Esophagus muscularis mucosa (tissue), 4 donors: ENCODE data around the gene RBL2. TPM values are rescaled to one million over a fixed set of nuclear protein-coding genes. Genes with fewer than 3 reads are reported as not detected.

Source experiments
- DNase-seq: peaks from one replicate; pipeline ENCODE4 v3.0.0-alpha.2; 2017; ENCODE audit errors: extremely low spot score
- H3K27ac ChIP-seq, 4 donors: fragments of 200-600 bp; sonication (generic); replicated peaks in 1 of 4; 1 replicate in 3 of 4; 2 replicates in 1 of 4; pipeline ENCODE4 v1.5.1; 2016 to 2019; ENCODE audit warnings: mild to moderate bottlenecking in 1 of 4
- H3K27me3 ChIP-seq, 4 donors: fragments of 200-600 bp; sonication (generic); one replicate each; pipeline versions ENCODE4 v1.5.1 to v1.6.0; 2016 to 2019
- H3K36me3 ChIP-seq, 4 donors: fragments of 200-600 bp; sonication (generic); one replicate each; pipeline ENCODE4 v1.5.1; 2016 to 2019
- H3K4me1 ChIP-seq, 4 donors: fragments of 200-600 bp; sonication (generic); one replicate each; pipeline ENCODE4 v1.5.1; 2016 to 2019
- H3K4me3 ChIP-seq, 4 donors: fragments of 200-600 bp; sonication (generic); 1 replicate in 2 of 4; 2 replicates in 2 of 4; pipeline ENCODE4 v1.5.1; 2016 to 2019; ENCODE audit warnings: mild to moderate bottlenecking in 4 of 4, moderate library complexity in 1 of 4
- H3K9me3 ChIP-seq, 4 donors: fragments of 200-600 bp; sonication (generic); 1 replicate in 3 of 4; 2 replicates in 1 of 4; pipeline ENCODE4 v1.5.1; 2016 to 2019
- EP300 ChIP-seq: sonication (generic); formaldehyde crosslinking; IDR thresholded peaks from one replicate; pipeline ENCODE4 v1.6.1; 2017; ENCODE audit warnings: antibody characterized with exemption
- POLR2A ChIP-seq: fragments of 450-650 bp; IDR thresholded peaks from one replicate; pipeline ENCODE4 v1.6.1; 2017; ENCODE audit warnings: antibody characterized with exemption, moderate library complexity, mild to moderate bottlenecking, low read depth
- POLR2AphosphoS5 ChIP-seq, 2 donors: sonication (generic); formaldehyde crosslinking; IDR thresholded peaks; one replicate each; pipeline ENCODE4 v1.6.1; 2017; ENCODE audit warnings: antibody characterized with exemption in 2 of 2
- WGBS: methylation state at CpG from one replicate; pipeline ENCODE4 v1.1.5; 2018; 5-methylcytosine and 5-hydroxymethylcytosine counted together
- intact Hi-C: fragments of 100-400 bp; cut with DNase I; formaldehyde crosslinking; loops from one replicate; pipeline ENCODE4 v1.15.1; 2023
- total RNA-seq, 4 donors: library from RNA; depleted of rRNA; stranded (reverse); fragments of >200 nt; gene quantifications; one replicate each; pipeline versions ENCODE4 v1.1.0 to v1.2.1, GENCODE V29; 2016
- TF ChIP-seq, protein P1 (sequence below), 3 experiments: fragments of 200-600 bp in 2 of 3; fragments of 450-650 bp in 1 of 3; sonication (generic) in 2 of 3; IDR thresholded peaks; one replicate each; pipeline ENCODE4 v1.5.1; 2017 to 2019; ENCODE audit warnings: antibody characterized with exemption in 3 of 3, mild to moderate bottlenecking in 2 of 3, moderate library complexity in 1 of 3

The RBL2 gene
- total RNA-seq, 4 donors from 2014 or later, result 72.8 to 90.3 (median 84.4) TPM

DNA sequence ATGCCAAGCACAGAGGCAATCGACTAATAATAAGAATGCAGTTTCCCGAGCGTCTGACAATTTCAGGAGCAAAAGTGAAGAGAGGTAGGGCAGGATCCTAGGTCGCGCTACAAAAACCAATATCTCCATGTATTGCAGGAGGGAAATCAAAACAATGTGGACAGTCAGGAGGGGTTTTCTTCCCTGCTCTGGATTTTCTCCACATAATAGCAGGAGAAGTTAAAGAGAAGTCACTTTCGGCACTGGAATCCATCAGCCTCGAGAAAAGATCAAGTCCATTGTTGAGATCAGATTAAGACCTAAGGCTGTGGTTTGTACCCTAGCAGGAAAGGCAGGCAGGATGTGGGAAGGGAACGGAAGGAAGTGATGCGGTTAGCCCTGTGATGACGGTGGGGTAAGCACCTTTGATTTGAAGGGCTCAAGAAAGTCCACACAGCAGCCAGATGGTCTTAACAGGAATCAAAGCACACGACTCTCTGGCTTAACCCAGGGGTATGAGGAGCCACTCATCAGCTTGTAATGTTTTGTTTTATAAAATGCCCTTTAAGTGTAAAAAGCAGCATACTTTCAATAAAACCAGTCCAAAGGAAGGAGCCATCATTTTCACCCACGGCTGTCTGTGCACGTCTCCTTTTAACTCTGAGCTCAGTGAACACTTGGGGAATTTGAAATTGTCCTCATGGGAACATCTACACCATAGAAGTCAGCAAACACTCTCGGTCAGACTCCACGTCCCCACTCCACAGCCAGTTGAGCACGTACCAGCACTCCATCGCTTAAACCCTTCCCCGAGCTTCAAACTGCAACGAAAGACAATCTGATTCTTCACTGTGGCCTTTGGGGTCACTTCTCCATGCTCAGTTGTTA, 84.5 kb downstream of the RBL2 start:
- 63% methylated on average over 19 of the region's 19 CpGs for WGBS
- Histone ChIP-seq H3K4me3 (peak overlapping the region in 1 of 4 donors; percentile 5), H3K4me1 (peaks cover 0 to 21% (median 10%) of the 10 kb centered on the region in 4 donors), H3K27me3 (no peaks in the 10 kb centered on the region), H3K36me3 (no peaks in the 10 kb centered on the region), H3K9me3 (no peaks in the 10 kb centered on the region), H3K27ac (peak overlapping the region; percentile 43 to 71 (median 50))
- peak; percentile 75 to 83 for TF ChIP-seq POLR2AphosphoS5 (IDR thresholded peaks at IDR 0.05)
- TF ChIP-seq, protein P1, sequence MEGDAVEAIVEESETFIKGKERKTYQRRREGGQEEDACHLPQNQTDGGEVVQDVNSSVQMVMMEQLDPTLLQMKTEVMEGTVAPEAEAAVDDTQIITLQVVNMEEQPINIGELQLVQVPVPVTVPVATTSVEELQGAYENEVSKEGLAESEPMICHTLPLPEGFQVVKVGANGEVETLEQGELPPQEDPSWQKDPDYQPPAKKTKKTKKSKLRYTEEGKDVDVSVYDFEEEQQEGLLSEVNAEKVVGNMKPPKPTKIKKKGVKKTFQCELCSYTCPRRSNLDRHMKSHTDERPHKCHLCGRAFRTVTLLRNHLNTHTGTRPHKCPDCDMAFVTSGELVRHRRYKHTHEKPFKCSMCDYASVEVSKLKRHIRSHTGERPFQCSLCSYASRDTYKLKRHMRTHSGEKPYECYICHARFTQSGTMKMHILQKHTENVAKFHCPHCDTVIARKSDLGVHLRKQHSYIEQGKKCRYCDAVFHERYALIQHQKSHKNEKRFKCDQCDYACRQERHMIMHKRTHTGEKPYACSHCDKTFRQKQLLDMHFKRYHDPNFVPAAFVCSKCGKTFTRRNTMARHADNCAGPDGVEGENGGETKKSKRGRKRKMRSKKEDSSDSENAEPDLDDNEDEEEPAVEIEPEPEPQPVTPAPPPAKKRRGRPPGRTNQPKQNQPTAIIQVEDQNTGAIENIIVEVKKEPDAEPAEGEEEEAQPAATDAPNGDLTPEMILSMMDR (IDR thresholded peaks at IDR 0.05), result no peak
- no peak for DNase-seq
- intact Hi-C loops, result no loop called here

DNA sequence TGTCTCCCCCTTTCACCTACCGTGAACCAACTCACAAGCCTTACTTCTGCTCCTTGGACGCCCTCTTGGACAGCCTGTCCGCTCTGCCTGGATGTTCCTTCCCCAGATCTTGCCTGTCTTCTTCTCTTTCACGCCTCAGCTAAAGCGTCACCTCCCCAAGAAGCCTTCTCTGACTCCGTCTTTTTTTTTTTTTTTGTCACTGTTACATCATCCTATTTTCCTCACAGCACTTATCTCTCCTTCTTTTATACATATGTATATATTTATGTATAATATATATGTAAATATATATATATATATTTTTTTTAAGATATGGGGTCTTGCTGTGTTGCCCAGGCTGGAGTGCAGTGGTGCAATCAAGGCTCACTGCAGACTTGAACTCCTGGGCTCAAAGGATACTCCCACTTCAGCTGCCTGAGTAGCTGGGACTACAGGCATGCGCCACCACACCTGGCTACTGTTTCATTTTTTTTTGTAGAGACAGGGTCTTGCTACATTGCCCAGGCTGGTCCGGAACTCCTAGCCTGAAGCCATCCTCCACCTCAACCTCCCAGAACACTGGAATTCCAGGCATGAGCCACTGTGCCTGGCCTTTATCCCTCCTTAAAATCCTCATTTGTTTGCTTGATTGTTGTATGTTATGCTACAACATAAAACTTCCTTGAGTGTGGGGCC, 85.3 kb downstream of the RBL2 start:
- H3K9me3 ChIP-seq, result no peaks in the 10 kb centered on the region
- no peaks in the 10 kb centered on the region for H3K27me3 ChIP-seq
- 87% methylated on average over 8 of the region's 8 CpGs for WGBS
- no peak overlapping the region for H3K4me3 ChIP-seq
- TF ChIP-seq POLR2AphosphoS5 (IDR thresholded peaks at IDR 0.05), result no peak
- TF ChIP-seq, protein P1 (IDR thresholded peaks at IDR 0.05), result no peak
- TF ChIP-seq POLR2A, result no peak
- no peak for TF ChIP-seq EP300
- no peaks in the 10 kb centered on the region for H3K36me3 ChIP-seq
- H3K4me1 ChIP-seq, result peaks cover 0 to 21% (median 10%) of the 10 kb centered on the region in 4 donors
- intact Hi-C loops, result no loop called here
- no peak for DNase-seq
- H3K27ac ChIP-seq, result peak overlapping the region; percentile 38 to 71 (median 47)

DNA sequence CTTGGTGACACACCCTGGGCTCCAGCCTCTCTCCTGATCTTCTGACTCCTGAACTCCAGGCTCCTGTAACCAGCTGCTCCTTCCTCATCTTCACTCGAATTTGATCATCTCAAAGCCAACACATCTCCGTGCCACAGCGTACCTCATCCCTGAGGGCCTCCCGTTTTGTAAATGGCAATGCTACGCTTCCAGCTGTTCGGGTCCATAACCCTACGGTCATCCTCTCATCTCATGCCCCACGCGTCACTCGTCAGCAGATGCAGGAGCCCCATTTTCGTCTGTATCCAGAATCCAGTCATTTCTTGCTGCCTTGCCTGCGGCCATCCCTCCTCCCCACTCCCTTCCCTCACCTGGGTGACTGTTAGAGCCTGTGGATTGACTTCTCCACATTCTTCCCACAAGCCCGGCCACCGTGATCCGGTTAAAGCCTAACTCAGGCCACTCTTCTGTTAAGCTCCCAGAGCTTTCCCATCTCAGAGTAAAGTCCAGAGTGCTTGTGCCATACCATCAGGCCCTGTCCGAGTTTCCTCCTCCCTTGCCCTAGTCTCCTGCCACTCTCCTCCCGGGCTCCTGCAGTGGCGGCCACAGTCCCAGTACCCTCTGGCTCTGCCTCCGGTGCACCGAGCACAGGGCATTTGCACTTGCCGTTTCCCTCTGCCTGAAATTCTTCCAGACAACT, 89.0 kb downstream of the RBL2 start:
- intact Hi-C loops, result no loop called here
- DNase-seq, result no peak
- TF ChIP-seq EP300, result no peak
- TF ChIP-seq, protein P1 (IDR thresholded peaks at IDR 0.05), result no peak
- TF ChIP-seq POLR2A, result no peak
- Histone ChIP-seq H3K9me3 (no peaks in the 10 kb centered on the region), H3K4me1 (peaks cover 0 to 5% (median 4%) of the 10 kb centered on the region in 4 donors), H3K27me3 (no peaks in the 10 kb centered on the region), H3K36me3 (no peaks in the 10 kb centered on the region), H3K27ac (no peak overlapping the region), H3K4me3 (no peak overlapping the region)
- 90% methylated on average over 21 of the region's 21 CpGs for WGBS

DNA sequence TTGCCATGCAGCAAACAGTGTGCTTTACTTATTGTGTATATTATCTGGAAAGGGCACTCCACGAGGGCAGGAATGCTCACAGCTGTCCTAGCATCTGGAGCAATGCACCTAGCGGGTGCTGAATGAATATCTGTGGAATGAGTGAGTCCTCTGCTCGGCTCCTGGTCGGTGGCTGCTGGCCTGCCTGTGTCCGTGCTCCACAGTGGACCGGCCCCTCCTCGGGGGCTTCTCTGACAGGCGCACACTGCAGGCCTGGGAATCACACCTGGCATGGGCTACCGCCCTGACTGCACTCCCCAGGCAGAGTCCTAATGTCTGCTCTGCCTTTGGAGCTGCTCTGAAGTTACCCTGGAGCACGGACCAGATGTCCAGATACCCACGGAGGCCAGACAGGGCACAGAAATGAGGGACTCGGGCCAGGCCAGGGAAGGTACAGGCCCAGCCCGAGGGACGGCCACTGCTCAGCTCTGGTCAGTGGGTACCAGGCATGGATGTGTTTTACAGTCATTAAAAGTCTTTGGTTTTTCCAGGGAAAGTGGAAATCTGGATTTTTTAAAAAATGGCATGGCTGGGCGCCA, 89.8 kb downstream of the RBL2 start:
- Histone ChIP-seq H3K9me3 (no peaks in the 10 kb centered on the region), H3K27ac (no peak overlapping the region), H3K27me3 (no peaks in the 10 kb centered on the region), H3K4me1 (peaks cover 0 to 5% (median 3%) of the 10 kb centered on the region in 4 donors), H3K4me3 (no peak overlapping the region), H3K36me3 (no peaks in the 10 kb centered on the region)
- intact Hi-C loops, result no loop called here
- TF ChIP-seq POLR2A, result no peak
- TF ChIP-seq POLR2AphosphoS5 (IDR thresholded peaks at IDR 0.05), result no peak
- TF ChIP-seq, protein P1 (IDR thresholded peaks at IDR 0.05), result no peak
- TF ChIP-seq EP300, result no peak
- DNase-seq, result no peak
- 90% methylated on average over 15 of the region's 15 CpGs for WGBS
